Tibial artery (tissue), 4 donors: Measurements from ENCODE around the gene FAM98A.
A peak's percentile ranks its signal among the peaks of the same experiment; 100 is the strongest.

Source experiments
- DNase-seq, 2 donors: peaks; one replicate each; pipeline ENCODE4 v3.0.0-alpha.2; 2019
- H3K27ac ChIP-seq, 2 donors: fragments of 200-600 bp; sonication (generic) in 1 of 2; 1 replicate in 1 of 2; 2 replicates in 1 of 2; pipeline ENCODE4 v1.5.1; 2018 to 2019; ENCODE audit warnings: mild to moderate bottlenecking in 1 of 2
- H3K27me3 ChIP-seq, 2 donors: fragments of 200-600 bp; sonication (generic) in 1 of 2; one replicate each; pipeline versions ENCODE4 v1.5.1 to v1.6.0; 2016 to 2019
- H3K36me3 ChIP-seq, 3 donors: fragments of 200-600 bp; sonication (generic) in 2 of 3; one replicate each; pipeline ENCODE4 v1.5.1; 2016 to 2019; ENCODE audit warnings: mild to moderate bottlenecking in 2 of 3
- H3K4me1 ChIP-seq, 4 donors: fragments of 200-600 bp; sonication (generic) in 2 of 4; 1 replicate in 3 of 4; 2 replicates in 1 of 4; pipeline ENCODE4 v1.5.1; 2016 to 2019
- H3K4me3 ChIP-seq, 2 donors: fragments of 200-600 bp; sonication (generic) in 1 of 2; 1 replicate in 1 of 2; 2 replicates in 1 of 2; pipeline ENCODE4 v1.5.1; 2018 to 2019; ENCODE audit warnings: mild to moderate bottlenecking in 2 of 2
- H3K9me3 ChIP-seq, 3 donors: fragments of 200-600 bp; sonication (generic) in 1 of 3; one replicate each; pipeline ENCODE4 v1.5.1; 2016 to 2019
- intact Hi-C: fragments of 100-400 bp; cut with DNase I; formaldehyde crosslinking; loops from one replicate; pipeline ENCODE4 v1.15.0; 2023; ENCODE audit warnings: low total_unique reads
- TF ChIP-seq, protein P1 (sequence below), 2 experiments: fragments of 200-600 bp in 1 of 2; fragments of 450-650 bp in 1 of 2; IDR thresholded peaks; one replicate each; pipeline ENCODE4 v1.5.1; 2017 to 2019; ENCODE audit warnings: antibody characterized with exemption in 2 of 2, mild to moderate bottlenecking in 1 of 2, moderate library complexity in 1 of 2

Gene FAM98A

DNA sequence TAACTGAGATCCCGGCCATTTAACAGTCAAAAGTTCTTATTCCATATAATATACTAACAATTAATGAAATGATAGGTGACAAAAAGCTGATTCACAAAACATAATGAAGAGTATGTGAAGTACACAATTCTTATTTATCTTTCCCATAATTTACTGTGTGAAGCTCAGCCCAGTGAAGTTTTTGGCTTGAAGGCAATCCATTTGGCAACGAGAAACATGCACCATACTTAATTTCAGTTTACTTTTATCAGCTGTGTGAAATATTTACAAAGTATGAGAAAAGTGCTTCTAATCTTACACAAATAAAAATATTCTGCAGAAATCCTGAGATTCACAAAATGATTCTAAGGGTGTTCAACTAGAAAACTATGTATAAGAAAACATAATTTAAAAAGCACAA, 12.3 kb downstream of the FAM98A start:
- intact Hi-C loops = loop anchor here (5.0 to 10.0 kb wide), 2 partner anchors 109 to 812 kb away; partner anchors contain the start of gene RASGRP3
- TF ChIP-seq, protein P1, sequence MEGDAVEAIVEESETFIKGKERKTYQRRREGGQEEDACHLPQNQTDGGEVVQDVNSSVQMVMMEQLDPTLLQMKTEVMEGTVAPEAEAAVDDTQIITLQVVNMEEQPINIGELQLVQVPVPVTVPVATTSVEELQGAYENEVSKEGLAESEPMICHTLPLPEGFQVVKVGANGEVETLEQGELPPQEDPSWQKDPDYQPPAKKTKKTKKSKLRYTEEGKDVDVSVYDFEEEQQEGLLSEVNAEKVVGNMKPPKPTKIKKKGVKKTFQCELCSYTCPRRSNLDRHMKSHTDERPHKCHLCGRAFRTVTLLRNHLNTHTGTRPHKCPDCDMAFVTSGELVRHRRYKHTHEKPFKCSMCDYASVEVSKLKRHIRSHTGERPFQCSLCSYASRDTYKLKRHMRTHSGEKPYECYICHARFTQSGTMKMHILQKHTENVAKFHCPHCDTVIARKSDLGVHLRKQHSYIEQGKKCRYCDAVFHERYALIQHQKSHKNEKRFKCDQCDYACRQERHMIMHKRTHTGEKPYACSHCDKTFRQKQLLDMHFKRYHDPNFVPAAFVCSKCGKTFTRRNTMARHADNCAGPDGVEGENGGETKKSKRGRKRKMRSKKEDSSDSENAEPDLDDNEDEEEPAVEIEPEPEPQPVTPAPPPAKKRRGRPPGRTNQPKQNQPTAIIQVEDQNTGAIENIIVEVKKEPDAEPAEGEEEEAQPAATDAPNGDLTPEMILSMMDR (IDR thresholded peaks at IDR 0.05) = no peak
- peaks cover 0 to 46% (median 12%) of the 10 kb centered on the region in 4 donors for H3K4me1 ChIP-seq
- peaks cover 13 to 38% (median 36%) of the 10 kb centered on the region in 3 donors for H3K36me3 ChIP-seq
- peak overlapping the region in 1 of 2 donors; percentile 15 for H3K27ac ChIP-seq
- H3K9me3 ChIP-seq = no peaks in the 10 kb centered on the region
- H3K27me3 ChIP-seq = no peaks in the 10 kb centered on the region
- no peak for DNase-seq
- H3K4me3 ChIP-seq = no peak overlapping the region

DNA sequence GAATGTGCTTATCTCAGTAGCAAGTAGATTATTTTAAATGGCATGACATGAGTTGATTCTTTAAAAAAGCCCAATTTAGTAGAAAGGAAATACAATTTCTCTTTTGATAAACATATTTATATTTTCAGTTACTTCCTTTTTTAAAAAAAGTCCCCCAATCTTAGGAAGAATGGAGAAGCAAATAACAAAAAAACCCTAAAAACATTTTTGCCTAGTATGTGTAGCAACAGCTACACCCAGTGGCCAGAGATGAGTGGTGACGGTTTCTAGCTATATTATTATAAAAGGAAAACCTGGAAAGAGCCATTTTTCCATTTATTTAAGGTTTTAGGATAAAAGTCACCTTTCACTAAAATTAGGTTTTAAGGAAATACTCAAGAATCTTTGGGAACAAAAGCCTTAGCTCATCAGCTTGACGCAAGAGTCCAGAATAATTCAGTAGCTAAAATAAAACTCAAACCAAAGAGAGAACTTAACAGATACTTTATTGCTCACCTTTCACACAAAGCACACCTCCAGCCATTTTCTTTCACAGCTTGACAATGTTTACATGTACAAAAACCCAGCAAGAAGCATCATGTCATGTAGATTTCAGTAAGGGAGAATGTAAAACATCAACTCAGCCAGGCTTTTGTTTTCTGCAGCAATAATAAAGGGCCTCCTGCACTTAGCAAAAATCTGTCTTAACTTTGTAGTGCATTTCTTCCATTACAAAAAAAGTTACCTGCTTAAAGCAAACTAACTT, 15.7 kb downstream of the FAM98A start:
- Histone ChIP-seq H3K9me3 (no peaks in the 10 kb centered on the region), H3K4me3 (no peak overlapping the region), H3K36me3 (peaks cover 13 to 38% (median 34%) of the 10 kb centered on the region in 3 donors), H3K4me1 (peaks cover 0 to 25% (median 1%) of the 10 kb centered on the region in 4 donors), H3K27ac (no peak overlapping the region), H3K27me3 (no peaks in the 10 kb centered on the region)
- peak in 1 of 2 donors; percentile 42 for DNase-seq
- intact Hi-C loops = loop anchor here (2.0 to 10.0 kb wide), 2 partner anchors 549 to 809 kb away; no protein-coding TSS in a partner anchor
- TF ChIP-seq, protein P1 (IDR thresholded peaks at IDR 0.05) = peak; percentile 76 to 81

DNA sequence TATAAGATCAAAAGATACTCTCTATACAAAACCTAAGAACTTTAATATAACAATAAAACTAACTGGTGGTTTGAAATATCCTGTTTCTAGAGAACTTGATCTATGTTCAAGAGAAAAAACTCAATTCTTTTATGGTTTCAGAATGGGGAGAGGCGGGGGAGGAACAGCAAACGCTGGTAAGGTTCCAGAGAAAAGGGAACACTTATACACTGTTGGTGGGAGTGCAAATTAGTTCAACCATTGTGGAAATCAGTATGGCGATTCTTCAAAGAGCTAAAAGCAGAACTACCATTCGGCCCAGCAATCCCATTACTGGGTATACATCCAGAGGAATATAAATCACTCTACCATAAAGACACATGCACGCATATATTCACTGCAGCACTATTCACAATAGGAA, 17.2 kb downstream of the FAM98A start:
- H3K36me3 ChIP-seq = peaks cover 13 to 32% (median 30%) of the 10 kb centered on the region in 3 donors
- no peaks in the 10 kb centered on the region for H3K27me3 ChIP-seq
- intact Hi-C loops = loop anchor here (2.0 to 10.0 kb wide), 2 partner anchors 547 to 807 kb away; no protein-coding TSS in a partner anchor
- no peak overlapping the region for H3K4me3 ChIP-seq
- DNase-seq = no peak
- TF ChIP-seq, protein P1 (IDR thresholded peaks at IDR 0.05) = no peak
- peaks cover 0 to 11% (median 0%) of the 10 kb centered on the region in 4 donors for H3K4me1 ChIP-seq
- no peaks in the 10 kb centered on the region for H3K9me3 ChIP-seq
- no peak overlapping the region for H3K27ac ChIP-seq

GRCh38 chr2:33579227-33579626, 19.9 kb downstream of the FAM98A start:
- Histone ChIP-seq H3K9me3 (no peaks in the 10 kb centered on the region), H3K36me3 (peaks cover 0 to 8% (median 4%) of the 10 kb centered on the region in 3 donors), H3K27ac (no peak overlapping the region), H3K4me1 (peaks cover 0 to 4% (median 0%) of the 10 kb centered on the region in 4 donors), H3K27me3 (no peaks in the 10 kb centered on the region), H3K4me3 (no peak overlapping the region)
- intact Hi-C loops = no loop called here
- DNase-seq = no peak
- TF ChIP-seq, protein P1 (IDR thresholded peaks at IDR 0.05) = no peak

- intact Hi-C loops = no loop called here
- no peak overlapping the region for H3K27ac ChIP-seq
- H3K4me1 ChIP-seq = no peaks in the 10 kb centered on the region
- H3K36me3 ChIP-seq = no peaks in the 10 kb centered on the region
- no peaks in the 10 kb centered on the region for H3K9me3 ChIP-seq
- TF ChIP-seq, protein P1 (IDR thresholded peaks at IDR 0.05) = no peak
- no peak for DNase-seq
- no peak overlapping the region for H3K4me3 ChIP-seq
- no peaks in the 10 kb centered on the region for H3K27me3 ChIP-seq
Measured at GRCh38 chr2:33577668-33578067, 21.4 kb downstream of the FAM98A start.
